ENCODE results near the gene SELENOS.

The SELENOS gene

DNA sequence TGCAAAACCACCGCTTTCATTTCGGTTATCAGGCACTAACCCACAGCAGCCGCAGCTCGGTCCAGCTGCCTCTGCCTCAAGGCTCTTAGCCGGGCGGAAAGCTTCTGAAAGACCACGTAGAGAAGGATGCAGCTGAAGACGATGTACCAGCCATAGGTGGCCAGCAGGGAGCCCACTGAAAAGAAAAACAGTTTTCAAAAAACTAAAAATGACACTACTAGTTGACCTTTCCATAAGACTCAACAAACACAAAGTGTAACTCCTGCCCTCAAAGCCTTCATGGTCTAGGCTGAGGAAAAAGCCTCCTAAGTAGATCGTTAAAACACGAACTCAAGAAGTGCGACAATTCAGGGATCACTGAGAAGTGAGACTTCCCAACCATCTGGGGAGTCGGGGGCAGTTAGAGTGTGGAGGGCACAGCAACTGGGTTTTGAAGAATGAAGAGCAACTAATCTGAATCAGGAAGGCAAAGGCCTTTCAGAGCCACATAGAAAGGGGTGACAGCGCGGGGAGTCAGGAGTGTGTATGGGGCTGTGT, 716 bp downstream of the SELENOS start:
- DNase-seq (ENCODE audit: low spot score): peak; percentile 70

DNA sequence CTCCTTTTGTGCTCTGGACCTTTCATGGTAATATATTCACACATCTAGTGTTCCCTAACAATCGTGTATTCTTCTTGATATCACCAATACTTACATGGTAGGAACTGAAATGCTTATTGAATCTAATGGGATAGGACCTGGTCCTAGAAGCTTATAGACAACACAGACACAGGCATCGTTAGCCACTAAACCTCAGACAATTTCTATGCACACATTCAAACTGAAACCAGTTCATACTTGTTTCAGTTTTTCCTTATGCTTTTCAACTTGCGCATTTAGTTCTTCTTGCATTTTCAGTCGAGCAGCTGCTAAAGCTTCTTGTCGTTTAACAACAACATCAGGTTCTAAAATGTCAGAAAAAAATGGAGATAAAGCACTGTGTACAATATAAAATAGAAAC, 2.3 kb downstream of the SELENOS start:
- no peak for DNase-seq (ENCODE audit: low spot score)

- DNase-seq (ENCODE audit: low spot score): no peak
Measured at GRCh38 chr15:101273534-101273933, 3.8 kb downstream of the SELENOS start.

GRCh38 chr15:101272584-101272983, 4.7 kb downstream of the SELENOS start:
- no peak for DNase-seq (ENCODE audit: low spot score)

DNA sequence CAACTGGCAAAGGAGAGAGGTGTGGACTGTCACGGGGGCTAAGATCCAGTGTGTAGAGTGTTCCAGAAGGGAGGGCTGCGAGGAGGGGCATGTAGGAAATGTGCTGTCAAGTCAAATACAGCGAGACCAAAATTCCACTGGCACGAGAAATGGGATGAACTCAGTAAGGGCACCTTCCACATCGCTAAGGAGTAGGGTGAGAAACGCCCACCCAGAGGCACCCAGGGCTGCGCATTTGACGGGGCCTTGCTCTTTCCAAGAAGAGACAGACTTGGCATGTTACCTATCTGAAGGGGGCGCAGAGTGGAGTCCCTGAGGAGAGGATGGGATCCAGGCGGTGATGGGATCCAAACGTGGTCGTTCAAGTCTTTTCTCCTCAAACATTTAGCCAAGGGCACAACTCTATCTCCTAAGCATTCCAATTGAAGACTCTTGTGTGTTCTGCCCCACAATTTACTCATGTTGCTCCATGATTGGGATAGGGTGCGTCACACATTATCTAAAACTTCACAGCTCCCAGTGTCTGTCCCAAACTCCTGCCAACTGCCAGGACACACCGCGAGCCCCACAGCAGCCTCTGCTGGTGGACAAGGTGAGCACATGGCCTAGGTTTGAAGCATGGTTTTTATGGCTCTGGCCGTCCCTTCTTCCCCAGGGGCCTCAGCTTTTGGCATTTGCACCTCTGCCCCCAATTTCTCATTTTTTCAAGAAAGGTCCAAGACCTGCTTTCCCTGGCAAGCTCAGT, 7.6 kb downstream of the SELENOS start:
- no peak for DNase-seq (ENCODE audit: low spot score)

GRCh38 chr15:101267320-101268104, 9.8 kb downstream of the SELENOS start:
- no peak for DNase-seq (ENCODE audit: low spot score)

DNA sequence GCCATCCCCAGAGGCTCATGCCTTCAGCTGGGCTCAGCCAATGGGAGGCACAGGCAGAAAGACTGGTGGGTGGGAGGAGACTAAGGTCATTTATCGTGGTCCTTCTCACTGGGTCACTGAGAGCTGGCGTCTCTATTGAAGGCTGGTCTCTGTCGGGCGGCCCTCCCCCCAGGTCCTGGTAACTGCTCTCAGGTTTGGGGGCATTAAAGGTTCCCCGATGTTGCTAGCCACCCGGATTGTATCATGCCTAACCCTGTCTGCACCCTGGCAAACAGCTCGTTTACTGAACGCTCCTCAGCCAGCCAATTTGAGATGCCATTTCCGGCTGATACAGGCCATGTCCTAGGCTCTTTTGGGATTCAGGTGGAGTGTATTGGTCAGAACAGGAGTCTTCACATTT, 10.5 kb downstream of the SELENOS start:
- DNase-seq (ENCODE audit: low spot score): no peak

GRCh38 chr15:101266034-101266433, 11.3 kb downstream of the SELENOS start:
- DNase-seq (ENCODE audit: low spot score): no peak

DNA sequence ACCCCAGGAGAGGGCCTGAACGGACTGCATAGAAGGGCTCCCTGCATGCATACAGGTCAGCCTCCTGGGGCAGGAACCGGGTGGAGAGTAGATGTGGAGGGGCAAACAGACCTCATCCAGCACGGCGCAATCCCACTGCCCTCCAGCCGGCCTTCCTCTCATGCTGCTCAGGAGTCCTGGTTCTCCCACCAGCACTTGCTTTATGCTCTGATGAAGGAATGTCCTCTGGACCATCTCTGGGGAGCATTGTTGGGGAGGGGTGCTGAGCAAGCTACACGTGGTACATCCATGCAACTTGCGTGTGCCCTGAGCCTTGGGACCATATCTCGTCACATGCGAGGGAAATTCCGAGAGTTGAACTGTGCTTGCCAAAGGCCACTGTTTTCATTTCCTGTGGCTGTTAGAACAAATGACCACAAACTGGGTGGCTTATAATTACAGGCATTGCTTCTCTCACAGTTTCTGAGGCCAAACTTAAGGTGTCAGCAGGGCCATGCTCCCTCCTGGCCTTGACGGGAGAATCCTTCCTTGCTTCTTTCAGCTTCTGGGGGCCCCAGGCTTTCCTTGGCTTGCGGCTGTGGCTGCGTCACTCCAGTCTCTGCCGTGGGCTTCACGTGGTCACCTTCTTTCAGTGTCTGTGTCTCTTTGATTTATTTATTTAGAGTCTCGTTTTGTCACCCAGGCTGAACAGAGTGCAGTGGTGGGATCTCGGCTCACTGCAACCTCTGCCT, 12.2 kb downstream of the SELENOS start:
- no peak for DNase-seq (ENCODE audit: low spot score)

DNA sequence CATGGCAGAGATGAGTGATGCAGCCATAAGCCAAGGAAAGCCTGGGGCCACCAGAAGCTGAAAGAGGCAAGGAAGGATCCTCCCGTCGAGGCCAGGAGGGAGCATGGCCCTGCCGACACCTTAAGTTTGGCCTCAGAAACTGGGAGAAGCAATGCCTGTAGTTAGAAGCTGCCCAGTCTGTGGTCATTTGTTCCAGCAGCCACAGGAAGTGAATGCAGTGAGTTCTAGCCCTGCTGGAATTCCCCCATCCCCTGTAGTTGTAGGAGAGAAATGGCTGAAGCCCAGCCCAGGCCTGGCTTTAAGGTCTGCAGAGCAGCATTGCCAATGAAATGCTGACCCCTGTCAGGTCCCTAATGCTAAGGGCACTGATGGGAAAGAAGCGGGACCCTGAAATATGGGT, 13.3 kb downstream of the SELENOS start:
- no peak for DNase-seq (ENCODE audit: low spot score)

DNA sequence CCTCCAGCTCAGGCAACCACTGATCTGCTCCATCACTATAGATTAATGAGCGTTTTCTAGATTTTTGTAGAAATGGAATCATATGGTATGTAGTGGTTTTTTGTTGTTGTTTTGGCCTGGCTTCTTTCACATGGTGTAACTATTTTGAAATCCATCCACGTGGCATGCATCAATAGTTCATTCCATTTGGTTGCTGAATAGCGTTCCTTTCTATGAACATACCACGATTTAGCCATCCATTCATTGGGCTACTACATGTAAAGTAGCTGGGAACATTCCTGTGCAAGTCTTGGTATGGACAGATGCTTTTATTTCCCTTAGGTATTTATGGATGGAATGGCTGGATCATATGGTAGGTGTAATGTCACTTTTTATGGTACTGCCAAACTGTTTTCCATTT, 14.7 kb downstream of the SELENOS start:
- DNase-seq (ENCODE audit: low spot score): no peak

DNA sequence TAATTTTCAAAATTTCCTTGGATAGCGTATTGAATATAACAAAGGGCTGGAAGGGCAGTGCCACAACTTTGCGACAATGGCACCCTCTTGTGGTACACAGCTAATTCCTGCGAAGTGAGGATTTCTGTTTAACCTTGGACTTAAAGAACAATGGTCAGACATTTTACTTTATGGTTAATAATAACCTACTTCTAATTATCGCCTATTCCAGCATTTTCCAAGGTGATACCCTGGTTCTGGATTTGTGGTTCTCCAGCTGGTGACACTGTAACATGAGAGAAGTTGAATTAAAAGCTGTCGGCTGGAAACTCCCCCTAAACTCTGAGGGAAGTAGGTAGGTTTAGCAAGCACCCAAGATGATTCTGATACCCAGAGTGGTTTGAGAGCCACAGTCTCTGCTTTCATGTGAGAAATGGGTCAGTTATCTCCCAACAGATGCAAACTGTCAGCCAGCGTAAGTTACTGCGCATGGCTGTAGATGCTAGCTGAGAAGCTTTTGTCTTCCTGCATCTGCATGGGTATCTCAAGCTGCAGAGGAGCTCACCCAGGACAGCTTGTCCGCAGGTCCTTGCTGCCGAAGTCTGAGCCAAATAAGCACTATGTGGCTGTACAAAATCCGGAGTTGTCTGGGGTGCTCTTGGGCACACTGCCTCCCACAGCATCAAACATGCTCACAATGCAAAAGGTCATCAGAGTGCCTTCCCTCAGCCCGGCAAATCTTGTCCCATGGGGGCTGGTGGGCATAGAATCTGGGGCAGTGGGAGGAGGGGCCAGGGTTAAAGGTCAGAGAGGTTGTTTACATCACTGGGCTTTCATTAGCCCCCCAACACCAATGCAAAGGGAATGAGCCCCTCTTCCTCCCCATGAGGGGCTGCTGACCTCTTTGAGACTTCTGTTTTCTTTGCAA, 18.8 kb downstream of the SELENOS start:
- peak; percentile 69 for DNase-seq (ENCODE audit: low spot score)

GRCh38 chr15:101256757-101257156, 20.5 kb downstream of the SELENOS start:
- DNase-seq (ENCODE audit: low spot score): peak; percentile 32

- no peak for DNase-seq (ENCODE audit: low spot score)
Measured at GRCh38 chr15:101255615-101256241, 21.6 kb downstream of the SELENOS start.

DNA sequence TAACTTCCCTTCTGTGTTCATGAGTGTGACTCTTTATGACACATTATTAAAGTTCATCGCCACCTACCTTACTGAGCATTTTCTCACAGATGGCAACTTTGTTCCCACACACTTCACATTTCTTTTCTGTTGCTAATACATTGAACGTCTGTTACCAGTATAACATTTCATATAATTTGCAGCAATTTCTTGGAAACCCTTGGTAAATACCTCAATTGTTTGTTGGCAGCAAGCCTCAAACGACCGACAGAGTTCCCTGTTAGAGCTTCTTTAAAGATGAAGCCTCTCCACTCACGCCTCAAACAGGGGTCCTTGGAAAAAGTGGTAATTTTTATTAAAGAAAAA, 22.3 kb downstream of the SELENOS start:
- no peak for DNase-seq (ENCODE audit: low spot score)

DNA sequence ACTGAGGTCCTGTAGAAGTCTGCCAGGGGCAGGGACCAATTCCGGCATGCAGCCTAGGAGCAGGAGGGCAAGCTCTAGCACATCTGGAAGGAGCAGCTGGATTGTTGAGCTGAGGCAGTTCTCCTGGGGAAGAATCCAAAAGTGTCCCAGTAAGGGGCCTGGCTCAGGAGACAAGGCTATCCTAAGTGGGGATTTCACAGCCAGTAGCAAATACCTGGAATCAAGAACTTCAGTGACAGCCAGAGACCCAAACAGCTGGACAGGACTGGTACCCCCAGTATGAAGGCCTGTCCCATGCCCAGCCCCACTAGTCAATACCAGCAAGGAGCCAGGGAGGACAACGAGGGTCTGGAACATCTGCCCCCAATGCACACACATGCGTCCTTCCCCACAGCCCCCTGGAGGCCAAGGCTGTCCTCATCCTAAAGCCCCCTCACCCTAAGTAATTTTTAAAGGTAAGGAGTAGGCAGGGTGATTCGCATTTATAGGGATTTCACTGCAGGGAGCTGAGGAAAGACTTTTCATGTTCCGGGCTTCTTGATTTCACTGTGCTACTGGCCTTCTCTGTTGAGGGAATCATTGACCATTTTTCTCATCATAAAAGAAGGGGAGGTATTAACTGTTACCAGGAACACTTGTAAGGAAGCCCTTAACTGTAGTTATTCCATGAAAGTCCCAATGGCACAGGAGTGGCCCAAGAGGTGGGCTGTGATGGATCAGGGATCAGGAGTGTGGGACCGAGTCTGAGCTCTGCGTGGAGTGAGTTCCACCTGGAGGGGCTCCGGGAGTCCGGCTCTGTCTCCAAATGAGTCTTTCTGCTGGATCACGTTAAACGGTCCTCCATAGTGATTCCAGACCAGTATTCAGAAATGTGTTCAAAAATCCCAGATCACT, 22.9 kb downstream of the SELENOS start:
- DNase-seq (ENCODE audit: low spot score): no peak

- DNase-seq (ENCODE audit: low spot score): no peak
Measured at GRCh38 chr15:101252836-101253235, 24.4 kb downstream of the SELENOS start.

DNA sequence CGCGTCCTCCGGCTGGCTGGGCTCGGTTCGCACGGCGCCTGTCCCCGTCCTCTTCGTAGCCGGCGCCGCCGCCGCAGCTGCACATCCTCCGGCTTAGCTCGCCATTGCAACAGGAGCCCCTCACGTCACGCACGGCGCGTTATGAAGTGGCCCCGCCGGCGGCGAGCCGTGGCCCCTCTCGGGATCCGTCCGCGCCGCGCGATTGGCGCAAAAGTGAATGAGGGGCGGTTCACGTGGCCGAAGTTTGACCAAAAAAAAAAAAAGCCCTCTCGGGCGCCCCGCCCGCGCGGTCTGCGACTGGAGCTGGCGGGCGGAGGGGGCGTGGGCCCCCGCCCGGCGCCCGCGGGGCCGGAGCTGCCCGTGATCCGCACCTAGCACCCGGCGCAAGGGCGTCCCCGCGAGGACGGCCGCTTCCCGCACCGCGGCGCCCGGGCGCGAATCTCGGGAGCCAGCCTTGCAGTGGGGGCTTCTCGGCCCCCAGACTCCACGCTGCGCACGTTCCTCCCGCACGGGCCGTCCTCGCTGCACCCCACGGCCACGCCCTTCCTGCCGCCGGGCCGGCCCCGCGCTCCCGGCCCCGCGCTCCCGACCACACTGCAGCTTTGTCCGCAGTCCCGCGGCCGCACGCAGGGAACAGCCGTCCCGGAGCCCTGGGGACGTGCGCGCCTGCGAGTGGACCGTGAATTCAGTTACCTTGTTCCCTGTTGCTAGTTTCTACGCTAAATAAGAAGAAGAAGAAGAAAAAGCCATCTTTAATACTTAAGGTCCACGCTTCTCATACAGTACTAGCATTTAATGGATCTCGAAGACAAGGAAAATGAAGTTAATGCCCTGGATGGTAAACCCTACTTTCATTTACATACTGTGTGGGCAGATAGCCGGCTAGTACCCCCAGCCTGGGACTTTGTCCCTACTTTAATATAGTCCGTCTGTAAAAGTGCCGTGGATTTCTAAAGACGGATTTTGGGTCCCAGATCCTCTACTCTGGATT, 25.2 kb downstream of the SELENOS start, which contains the start of gene CHSY1:
TSS of gene CHSY1 (minus strand) at position 219 of the 991 bp plus-strand sequence. CDS start 592 bp downstream, outside the sequence.
- DNase-seq (ENCODE audit: low spot score): peak; percentile 85
